Effector memory CD4-positive, alpha-beta T cell (primary cell): ENCODE results near the gene PARVG.
"Not testable (repeated sequence)": the region's sequence is repeated elsewhere in the genome, so short reads cannot be mapped to it uniquely, and the experiment has no call there.

Experiments used
- DNase-seq, 3 donors: peaks; one replicate each; pipeline ENCODE4 v3.0.0-alpha.2; 2020
- H3K27ac ChIP-seq: 2 replicates; pipeline ENCODE4 v1.7.0; 2013; ENCODE audit warnings: mild to moderate bottlenecking, low read length, moderate library complexity; ENCODE audit not compliant: insufficient read depth, poor library complexity, severe bottlenecking
- H3K27me3 ChIP-seq: replicated peaks from 2 replicates; pipeline ENCODE4 v1.7.0; 2013; ENCODE audit warnings: mild to moderate bottlenecking, low read length; ENCODE audit not compliant: insufficient read depth, control insufficient read depth, poor library complexity, severe bottlenecking
- H3K36me3 ChIP-seq: 2 replicates; pipeline ENCODE4 v1.7.0; 2013; ENCODE audit warnings: mild to moderate bottlenecking, low read length, moderate library complexity; ENCODE audit not compliant: control insufficient read depth, insufficient read depth
- H3K4me1 ChIP-seq: 2 replicates; pipeline ENCODE4 v1.7.0; 2013; ENCODE audit warnings: low read length, mild to moderate bottlenecking; ENCODE audit not compliant: control insufficient read depth, insufficient read depth, poor library complexity, severe bottlenecking
- H3K4me3 ChIP-seq: 2 replicates; pipeline ENCODE4 v1.7.0; 2013; ENCODE audit warnings: low read length, low read depth, mild to moderate bottlenecking; ENCODE audit not compliant: insufficient read depth, poor library complexity, severe bottlenecking
- H3K9me3 ChIP-seq: 2 replicates; pipeline ENCODE4 v1.7.0; 2013; ENCODE audit warnings: mild to moderate bottlenecking, low read length, moderate library complexity; ENCODE audit not compliant: control insufficient read depth

The PARVG gene

DNA sequence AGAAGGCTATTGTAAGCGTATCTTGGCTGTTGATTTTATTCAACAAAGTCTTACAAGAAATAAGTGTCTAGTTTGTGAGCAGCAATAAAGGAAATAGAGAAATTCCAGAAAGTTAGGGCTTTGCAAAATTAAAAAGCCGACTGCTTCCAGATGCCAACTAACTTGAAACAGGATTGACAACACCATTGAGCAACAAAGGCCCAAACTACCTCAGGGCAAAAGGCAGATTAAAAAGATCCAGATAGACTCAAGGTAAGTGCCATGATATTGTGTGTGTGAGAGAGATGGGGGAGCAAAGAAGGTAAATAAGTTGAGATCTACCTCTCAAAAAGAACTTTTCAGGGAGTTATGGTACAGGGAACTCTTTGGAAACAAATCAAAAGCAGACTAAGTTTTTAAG lies 49.1 kb downstream of the PARVG start:
- Histone ChIP-seq H3K4me3 (no peak overlapping the region), H3K36me3 (no peaks in the 10 kb centered on the region), H3K4me1 (no peaks in the 10 kb centered on the region), H3K9me3 (no peaks in the 10 kb centered on the region), H3K27ac (no peak overlapping the region), H3K27me3 (no peaks in the 10 kb centered on the region)
- DNase-seq: no peak

DNA sequence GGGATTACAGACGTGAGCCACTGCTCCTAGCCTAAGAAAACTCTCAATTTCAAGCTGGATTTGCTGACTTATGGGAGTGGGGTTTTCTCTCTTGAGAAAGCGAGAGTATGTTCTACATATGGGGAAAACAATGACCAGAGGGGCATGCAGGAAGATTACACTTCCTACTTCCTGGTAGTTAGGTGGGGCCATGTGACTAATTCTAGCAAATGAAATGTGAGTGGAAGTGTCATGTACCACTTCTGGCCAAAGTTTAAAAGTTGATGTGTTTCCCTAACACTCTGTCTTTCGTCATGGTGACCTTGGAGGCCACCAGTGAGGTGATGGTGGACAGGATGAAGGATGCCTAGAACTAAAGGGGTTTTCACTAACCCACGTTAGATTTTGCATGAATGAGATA lies 50.5 kb downstream of the PARVG start:
- no peak overlapping the region for H3K27ac ChIP-seq
- H3K27me3 ChIP-seq: no peaks in the 10 kb centered on the region
- H3K36me3 ChIP-seq: no peaks in the 10 kb centered on the region
- H3K4me1 ChIP-seq: no peaks in the 10 kb centered on the region
- H3K4me3 ChIP-seq: no peak overlapping the region
- no peaks in the 10 kb centered on the region for H3K9me3 ChIP-seq
- DNase-seq: no peak

DNA sequence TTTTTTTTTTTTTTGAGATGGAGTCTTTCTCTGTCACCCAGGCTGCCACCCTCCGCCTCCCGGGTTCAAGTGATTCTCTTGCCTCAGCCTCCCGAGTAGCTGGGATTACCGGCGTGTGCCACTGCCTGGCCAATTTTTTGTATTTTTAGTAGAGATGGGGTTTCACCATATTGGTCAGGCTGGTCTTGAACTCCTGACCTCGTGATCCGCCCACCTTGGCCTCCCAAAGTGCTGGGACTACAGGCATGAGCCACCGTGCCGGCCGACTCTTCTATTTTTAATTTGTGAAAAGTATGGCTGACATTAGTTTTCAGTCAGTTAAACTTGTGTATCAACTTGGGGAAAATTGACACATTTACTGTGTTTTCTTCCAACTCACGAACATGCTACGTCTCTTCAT lies 53.6 kb downstream of the PARVG start:
- not testable (repeated sequence) for H3K9me3 ChIP-seq, H3K36me3 ChIP-seq, H3K4me3 ChIP-seq, DNase-seq, H3K27ac ChIP-seq, H3K27me3 ChIP-seq, H3K4me1 ChIP-seq

DNA sequence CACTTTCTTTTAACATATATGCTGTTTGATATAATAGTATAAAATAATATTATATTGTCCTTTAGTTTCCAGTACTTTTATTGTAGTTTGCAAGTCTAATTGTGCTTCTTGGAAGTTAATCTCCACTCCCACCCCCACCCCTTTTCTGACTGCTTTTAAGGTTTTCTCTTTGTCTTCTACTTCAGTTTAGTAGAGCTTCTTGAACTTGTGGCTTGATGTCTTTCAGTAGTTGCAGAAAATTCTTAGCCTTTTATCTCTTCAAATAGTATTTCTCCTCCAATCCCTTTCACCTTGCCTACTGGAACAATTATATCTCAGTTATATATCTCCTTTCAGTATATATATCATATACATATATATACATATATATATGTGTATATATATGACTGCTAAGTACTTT lies 56.6 kb downstream of the PARVG start:
- Histone ChIP-seq H3K4me3 (no peak overlapping the region), H3K27me3 (no peaks in the 10 kb centered on the region), H3K4me1 (no peaks in the 10 kb centered on the region), H3K27ac (no peak overlapping the region), H3K36me3 (no peaks in the 10 kb centered on the region), H3K9me3 (no peaks in the 10 kb centered on the region)
- DNase-seq: no peak

DNA sequence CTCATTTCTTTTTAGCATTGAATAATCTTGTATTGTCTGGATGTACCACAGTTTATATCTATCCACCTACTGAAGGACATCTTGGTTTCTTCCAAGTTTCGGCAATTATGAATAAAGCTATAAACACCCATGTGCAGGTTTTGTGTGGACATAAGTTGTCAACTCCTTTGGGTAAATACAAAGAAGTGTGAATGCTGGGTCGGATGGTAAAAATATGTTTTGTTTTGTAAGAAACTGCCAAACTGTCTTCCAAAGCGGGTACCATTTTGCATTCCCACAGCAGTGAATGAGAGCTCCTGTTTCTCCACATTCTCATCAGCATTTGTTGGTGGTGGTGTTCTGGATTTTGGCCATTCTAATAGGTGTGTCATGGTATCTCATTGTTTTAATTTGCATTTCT lies 60.4 kb downstream of the PARVG start:
- not testable (repeated sequence) for H3K27ac ChIP-seq, H3K9me3 ChIP-seq, H3K36me3 ChIP-seq, H3K4me3 ChIP-seq, DNase-seq, H3K4me1 ChIP-seq, H3K27me3 ChIP-seq

DNA sequence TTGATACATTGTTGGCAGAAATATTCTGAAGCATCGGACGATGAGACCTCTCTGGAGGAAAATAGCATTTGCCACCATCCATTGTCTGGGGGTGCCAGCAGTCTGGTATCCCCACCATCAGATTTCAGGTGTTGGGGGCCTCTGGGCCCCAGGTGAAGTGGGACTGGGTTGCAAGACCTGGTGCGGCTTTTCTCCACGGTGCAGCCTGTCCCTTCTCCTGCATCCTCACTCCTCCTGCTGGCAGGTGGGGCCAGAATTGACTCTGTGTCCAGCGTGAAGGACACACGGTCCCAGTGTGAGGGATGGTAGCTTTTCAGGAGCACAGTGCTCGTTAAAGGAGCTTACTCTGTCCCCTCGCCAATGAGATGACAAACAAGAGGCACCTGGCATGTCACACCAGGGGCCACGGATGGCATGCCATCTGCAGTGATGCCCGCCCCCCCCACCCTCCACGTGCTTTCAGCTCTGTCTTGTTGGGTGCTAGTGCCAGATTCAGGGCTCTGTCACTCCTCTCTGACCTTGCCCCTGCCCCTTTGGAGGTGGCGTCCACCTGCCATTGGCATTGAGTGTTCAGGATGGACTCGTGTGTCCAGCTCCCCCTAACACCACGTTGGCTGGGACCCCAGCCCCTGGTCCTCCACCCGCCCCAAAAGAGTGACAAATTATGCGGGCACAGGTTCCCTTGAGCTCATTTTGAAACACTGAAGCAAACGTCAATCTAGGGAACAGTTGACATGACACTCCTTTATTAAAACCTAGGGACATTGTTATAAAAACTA lies 62.4 kb downstream of the PARVG start:
- H3K4me3 ChIP-seq: no peak overlapping the region
- no peaks in the 10 kb centered on the region for H3K9me3 ChIP-seq
- no peaks in the 10 kb centered on the region for H3K4me1 ChIP-seq
- no peak for DNase-seq
- H3K27me3 ChIP-seq: no peaks in the 10 kb centered on the region
- no peak overlapping the region for H3K27ac ChIP-seq
- H3K36me3 ChIP-seq: no peaks in the 10 kb centered on the region

DNA sequence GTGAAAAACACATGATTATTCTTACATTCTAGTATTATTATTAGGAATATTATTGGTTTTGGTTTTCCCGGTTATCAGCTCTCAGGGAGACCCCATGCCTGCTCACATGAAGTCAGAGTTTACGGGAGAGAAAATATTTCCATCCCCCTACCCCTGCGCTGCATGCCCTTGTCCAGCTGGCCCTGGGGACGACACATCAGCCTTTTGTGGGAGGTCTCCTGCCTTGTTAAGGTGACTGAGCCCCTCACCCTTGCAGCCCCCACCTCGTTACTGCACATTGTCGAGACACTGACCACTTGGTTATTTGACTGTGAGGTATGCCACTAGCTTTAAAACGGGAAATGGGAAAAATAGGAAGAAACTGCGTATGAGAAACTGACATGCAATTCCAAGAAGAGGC lies 63.0 kb downstream of the PARVG start:
- no peaks in the 10 kb centered on the region for H3K27me3 ChIP-seq
- no peak overlapping the region for H3K27ac ChIP-seq
- no peak overlapping the region for H3K4me3 ChIP-seq
- DNase-seq: no peak
- H3K9me3 ChIP-seq: no peaks in the 10 kb centered on the region
- no peaks in the 10 kb centered on the region for H3K36me3 ChIP-seq
- H3K4me1 ChIP-seq: no peaks in the 10 kb centered on the region

DNA sequence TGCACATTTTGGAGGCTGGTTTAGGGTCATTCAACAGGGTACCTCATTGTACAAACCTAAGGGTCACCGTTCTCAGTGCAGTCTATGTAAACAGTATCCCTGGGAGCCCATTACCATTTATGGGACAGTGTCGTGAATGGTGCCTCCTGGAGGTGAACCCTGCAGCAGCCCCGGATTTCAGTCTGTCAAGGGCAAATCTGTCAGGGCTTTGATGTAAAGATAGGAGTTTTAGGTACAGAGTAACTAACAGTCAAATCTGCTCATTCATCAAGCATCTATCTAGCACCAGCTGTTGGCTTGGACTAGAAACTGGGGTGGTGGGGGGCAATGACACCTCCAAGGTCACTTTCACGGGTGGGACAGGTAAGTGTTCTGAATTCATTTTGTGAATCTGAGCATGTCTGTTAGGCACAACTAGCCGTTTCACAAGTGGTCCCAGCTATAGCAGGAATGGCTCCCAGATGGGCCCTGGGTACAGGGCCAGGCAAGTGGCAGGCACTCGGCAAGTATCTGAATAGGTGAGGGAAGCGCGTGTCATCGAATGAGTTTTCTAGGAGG lies 63.6 kb downstream of the PARVG start:
- Histone ChIP-seq H3K36me3 (no peaks in the 10 kb centered on the region), H3K4me1 (no peaks in the 10 kb centered on the region)
- no peak for DNase-seq

DNA sequence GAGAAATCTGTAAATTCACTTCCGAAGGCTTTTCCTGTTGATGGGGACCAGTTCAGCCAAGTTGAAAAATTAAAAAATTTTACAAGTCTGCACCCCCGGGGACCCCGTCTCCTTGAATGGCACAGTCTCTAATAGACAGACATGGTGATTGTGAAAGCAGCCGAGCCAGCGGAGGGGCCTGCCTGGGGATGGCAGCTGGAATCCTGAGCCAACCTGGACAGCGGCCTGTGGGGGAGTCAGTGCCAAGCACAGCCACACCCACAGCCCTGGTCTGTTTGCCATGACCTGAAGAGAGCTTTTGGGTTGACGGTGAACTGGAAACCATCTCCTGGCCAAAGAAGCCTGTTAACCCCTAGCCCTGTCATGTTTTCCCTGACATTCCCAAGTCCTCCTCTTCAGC lies 64.7 kb downstream of the PARVG start:
- no peak for DNase-seq
- H3K27ac ChIP-seq: no peak overlapping the region
- H3K4me3 ChIP-seq: no peak overlapping the region
- no peaks in the 10 kb centered on the region for H3K27me3 ChIP-seq
- H3K9me3 ChIP-seq: no peaks in the 10 kb centered on the region
- no peaks in the 10 kb centered on the region for H3K36me3 ChIP-seq
- H3K4me1 ChIP-seq: no peaks in the 10 kb centered on the region

More for the DNA sequence above, 63.6 kb downstream of the PARVG start:
- Histone ChIP-seq H3K27ac (no peak overlapping the region), H3K4me3 (no peak overlapping the region), H3K9me3 (no peaks in the 10 kb centered on the region), H3K27me3 (no peaks in the 10 kb centered on the region)

DNA sequence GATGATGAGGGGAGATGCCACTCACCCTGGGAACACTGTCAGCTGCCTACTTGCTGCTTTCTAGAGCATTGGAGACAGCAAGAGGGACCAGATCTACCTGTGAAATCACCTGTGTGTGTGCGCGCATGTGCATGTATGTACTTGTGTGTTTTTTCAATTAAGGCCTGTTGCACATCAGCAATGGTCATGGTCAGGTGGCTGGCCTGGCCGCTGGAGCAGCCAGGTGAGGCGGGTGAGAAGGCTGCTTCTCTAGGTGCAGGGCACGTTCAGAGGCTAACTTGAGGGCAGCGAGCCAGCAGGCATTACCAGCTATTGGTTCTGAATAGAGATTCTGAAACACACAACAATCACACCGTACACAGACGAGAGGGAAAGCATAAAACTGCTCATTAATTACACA lies 65.1 kb downstream of the PARVG start:
- H3K27me3 ChIP-seq: no peaks in the 10 kb centered on the region
- H3K4me3 ChIP-seq: no peak overlapping the region
- no peak overlapping the region for H3K27ac ChIP-seq
- H3K9me3 ChIP-seq: no peaks in the 10 kb centered on the region
- no peaks in the 10 kb centered on the region for H3K36me3 ChIP-seq
- no peaks in the 10 kb centered on the region for H3K4me1 ChIP-seq
- DNase-seq: no peak
